Mucosa of gallbladder (tissue), 1 donor: ENCODE measurements around the gene GABBR2. TPM values are rescaled to one million over a fixed set of nuclear protein-coding genes. Genes with fewer than 3 reads are reported as not detected.
"Not testable (repeated sequence)": the region's sequence is repeated elsewhere in the genome, so short reads cannot be mapped to it uniquely, and the experiment has no call there.

Source experiments
- DNase-seq: peaks from one replicate; pipeline ENCODE4 v3.0.0-alpha.2; 2020; ENCODE audit warnings: low spot score
- total RNA-seq: library from RNA; stranded (reverse); gene quantifications from one replicate; pipeline ENCODE4 v1.2.1, GENCODE V29; 2021
- donor health status: DM: no; HTN: no; CAD: no.

GABBR2 gene
- total RNA-seq, 1 donor from 2014 or later, result 0.29 TPM

GRCh38 chr9:98686961-98687855 lies 21.5 kb downstream of the GABBR2 start:
- DNase-seq, result no peak

DNA sequence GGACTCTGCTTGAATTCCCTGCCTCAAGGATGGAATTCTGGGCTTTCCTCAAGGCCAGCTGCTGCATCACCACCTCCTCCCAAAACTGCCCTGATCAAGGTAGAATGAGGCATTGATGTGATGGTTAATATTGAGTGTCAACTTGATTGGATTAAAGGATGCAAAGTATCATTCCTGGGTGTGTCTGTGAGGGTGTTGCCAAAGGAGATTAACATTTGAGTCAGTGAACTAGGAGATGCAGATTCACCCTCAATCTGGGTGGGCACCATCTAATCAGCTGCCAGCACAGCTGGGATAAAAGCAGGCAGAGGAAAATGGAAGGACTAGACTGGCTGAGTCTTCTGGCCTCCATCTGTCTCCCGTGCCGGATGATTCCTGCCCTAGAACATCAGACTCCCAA lies 23.9 kb downstream of the GABBR2 start:
- DNase-seq, result not testable (repeated sequence)

- DNase-seq, result no peak
Observed at GRCh38 chr9:98678244-98678842, 30.4 kb downstream of the GABBR2 start.

DNA sequence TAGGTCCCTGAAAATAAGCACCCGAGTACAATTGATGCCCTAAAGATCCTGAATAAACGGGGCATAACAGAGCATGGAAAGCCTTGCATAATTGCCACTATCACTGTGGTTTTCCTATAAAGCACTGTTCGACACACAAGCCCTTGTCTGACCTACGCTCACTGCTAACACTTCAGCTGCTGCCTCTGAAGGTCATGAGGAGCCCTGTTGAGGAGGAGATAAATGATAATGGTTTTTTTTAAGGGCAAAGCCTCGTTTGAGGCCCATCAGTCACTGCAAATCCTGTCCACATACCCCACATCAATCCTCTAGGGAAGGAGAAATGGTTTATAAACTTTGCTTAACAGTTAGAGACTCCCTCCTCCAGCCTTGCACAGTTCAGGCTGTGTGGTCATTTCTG lies 35.1 kb downstream of the GABBR2 start:
- no peak for DNase-seq

GRCh38 chr9:98667005-98667640 lies 41.6 kb downstream of the GABBR2 start:
- DNase-seq, result no peak

DNA sequence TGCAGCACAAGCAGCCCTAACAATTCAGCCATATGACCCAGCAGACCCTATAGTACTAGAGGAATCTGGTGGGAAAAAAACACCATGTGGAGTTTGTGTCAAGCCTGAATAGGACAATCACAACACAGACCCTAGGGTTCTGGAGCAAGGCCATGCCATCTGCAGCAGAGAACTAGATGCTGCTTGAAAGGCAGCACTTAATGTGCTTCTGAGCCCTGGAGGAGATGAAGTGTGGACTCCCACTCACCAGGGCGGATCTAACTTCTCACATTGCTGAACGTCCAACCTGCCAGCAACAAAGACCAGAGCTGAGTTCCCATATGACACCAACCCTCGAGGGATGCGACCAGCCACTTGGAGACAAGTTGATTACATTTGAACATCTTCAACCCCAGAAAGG lies 43.2 kb downstream of the GABBR2 start:
- no peak for DNase-seq

GRCh38 chr9:98660541-98660940 lies 48.2 kb downstream of the GABBR2 start:
- no peak for DNase-seq

GRCh38 chr9:98658951-98659351 lies 49.8 kb downstream of the GABBR2 start:
- no peak for DNase-seq

GRCh38 chr9:98657897-98658296 lies 50.8 kb downstream of the GABBR2 start:
- DNase-seq, result no peak

- no peak for DNase-seq
Observed at GRCh38 chr9:98656511-98656910, 52.2 kb downstream of the GABBR2 start.

GRCh38 chr9:98655428-98655827 lies 53.3 kb downstream of the GABBR2 start:
- DNase-seq, result not testable (repeated sequence)

- no peak for DNase-seq
Observed at GRCh38 chr9:98654247-98654646, 54.5 kb downstream of the GABBR2 start.

DNA sequence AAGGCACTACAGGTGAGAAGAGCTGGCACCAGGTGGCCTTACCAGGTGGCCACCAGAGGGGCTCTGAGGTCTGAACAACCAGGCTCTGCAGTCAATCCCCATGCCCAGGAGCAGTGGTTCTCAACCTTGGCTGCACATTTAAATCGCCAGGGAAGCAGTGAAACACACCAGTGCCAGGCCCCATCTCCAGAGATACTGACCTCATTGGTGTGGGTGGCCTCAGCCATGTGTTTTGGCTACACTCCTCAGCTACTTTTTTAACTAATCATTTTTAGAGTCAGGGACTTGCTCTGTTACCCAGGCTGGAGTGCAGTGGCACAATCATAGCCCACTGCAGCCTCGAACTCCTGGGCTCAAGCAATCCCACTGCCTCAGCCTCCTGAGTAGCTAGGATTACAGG lies 56.0 kb downstream of the GABBR2 start:
- no peak for DNase-seq

GRCh38 chr9:98652302-98652701 lies 56.4 kb downstream of the GABBR2 start:
- no peak for DNase-seq

- no peak for DNase-seq
Observed at GRCh38 chr9:98647236-98647635, 61.5 kb downstream of the GABBR2 start.

- no peak for DNase-seq
Observed at GRCh38 chr9:98644011-98644410, 64.7 kb downstream of the GABBR2 start.

- DNase-seq, result no peak
Observed at GRCh38 chr9:98642661-98643312, 65.9 kb downstream of the GABBR2 start.

GRCh38 chr9:98641695-98642094 lies 67.0 kb downstream of the GABBR2 start:
- no peak for DNase-seq

DNA sequence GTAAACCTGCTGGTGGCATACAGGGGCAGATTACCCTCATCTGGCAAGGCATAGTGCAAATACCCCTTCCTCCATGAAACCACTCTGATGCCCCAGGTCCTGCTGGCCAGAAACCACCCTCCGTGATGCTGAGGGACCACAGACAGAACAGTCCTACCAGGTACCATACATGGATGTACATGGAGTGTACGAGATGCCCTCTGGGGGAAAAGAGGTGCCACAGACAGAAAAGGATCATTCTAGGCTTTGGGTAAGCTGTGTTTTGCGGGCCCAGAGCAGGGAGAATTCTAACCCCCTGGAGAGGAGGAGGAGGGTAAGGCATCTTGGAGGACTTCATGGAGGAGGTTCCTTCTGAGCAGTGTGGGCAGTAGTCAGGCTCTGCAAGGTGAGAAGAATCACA lies 68.3 kb downstream of the GABBR2 start:
- no peak for DNase-seq

GRCh38 chr9:98639133-98639532 lies 69.6 kb downstream of the GABBR2 start:
- DNase-seq, result no peak

GRCh38 chr9:98637381-98637780 lies 71.4 kb downstream of the GABBR2 start:
- DNase-seq, result no peak

- no peak for DNase-seq
Observed at GRCh38 chr9:98635374-98635773, 73.4 kb downstream of the GABBR2 start.
